ENCODE measurements around the gene VPS54. TPM values are rescaled to one million over a fixed set of nuclear protein-coding genes. Genes with fewer than 3 reads are reported as not detected.
"Not testable (repeated sequence)": the region's sequence is repeated elsewhere in the genome, so short reads cannot be mapped to it uniquely, and the experiment has no call there.

The VPS54 gene
- total RNA-seq, 1 donor from 2014 or later, result 44.3 TPM

GRCh38 chr2:63990072-63990471 lies 29.2 kb downstream of the VPS54 start:
- Histone ChIP-seq H4K20me1 (ENCODE audit: low read depth) (peaks cover 13% of the 10 kb centered on the region), H3K27me3 (no peaks in the 10 kb centered on the region), H3K27ac (no peak overlapping the region), H2AFZ (replicated peaks) (no peak overlapping the region), H3F3A (ENCODE audit: low read depth) (peaks cover 23% of the 10 kb centered on the region), H3K4me2 (no peak overlapping the region), H3K36me3 (no peaks in the 10 kb centered on the region), H3K4me3 (no peak overlapping the region), H3K4me1 (peaks cover 22% of the 10 kb centered on the region), H3K9me3 (ENCODE audit: low read depth) (no peaks in the 10 kb centered on the region), H3K9ac (no peak overlapping the region), H3K79me2 (ENCODE audit: low read depth) (peaks cover 25% of the 10 kb centered on the region)
- peaks cover 8% of the 10 kb centered on the region for H3K27me3 Mint-ChIP-seq (ENCODE audit: insufficient read depth, low read depth)
- H3K4me3 Mint-ChIP-seq, result no peak overlapping the region
- H3K36me3 Mint-ChIP-seq, result peaks cover 45% of the 10 kb centered on the region
- H3K4me1 Mint-ChIP-seq, result peaks cover 12% of the 10 kb centered on the region
- no peak for TF ChIP-seq EZH2 (IDR thresholded peaks at IDR 0.05)
- no peak for TF ChIP-seq CTCF (IDR thresholded peaks at IDR 0.05)
- no peak for TF ChIP-seq EZH2phosphoT487 (IDR thresholded peaks at IDR 0.05)
- H3K9me3 Mint-ChIP-seq, result peaks cover 42% of the 10 kb centered on the region
- DNase-seq (ENCODE audit: low spot score), result no peak
- no peak overlapping the region for H3K27ac Mint-ChIP-seq

- peaks cover 39% of the 10 kb centered on the region for H3K36me3 Mint-ChIP-seq
- not testable (repeated sequence) for H3K27ac ChIP-seq; H3K4me1 Mint-ChIP-seq; H3K4me3 ChIP-seq; H2AFZ ChIP-seq (replicated peaks); H3K4me3 Mint-ChIP-seq; H3K9me3 ChIP-seq (ENCODE audit: low read depth); H3K9ac ChIP-seq; H3K36me3 ChIP-seq; H3K27me3 Mint-ChIP-seq (ENCODE audit: insufficient read depth, low read depth); H3K27me3 ChIP-seq; H3K4me2 ChIP-seq; DNase-seq (ENCODE audit: low spot score); H3K27ac Mint-ChIP-seq
- Histone ChIP-seq H3F3A (ENCODE audit: low read depth) (peaks cover 21% of the 10 kb centered on the region), H3K4me1 (peaks cover 21% of the 10 kb centered on the region), H4K20me1 (ENCODE audit: low read depth) (peaks cover 12% of the 10 kb centered on the region), H3K79me2 (ENCODE audit: low read depth) (peaks cover 31% of the 10 kb centered on the region)
- H3K9me3 Mint-ChIP-seq, result peaks cover 34% of the 10 kb centered on the region
Observed at GRCh38 chr2:63988842-63989436, 30.3 kb downstream of the VPS54 start.

- Histone ChIP-seq H3K9ac (no peak overlapping the region), H3K4me3 (no peak overlapping the region), H3K27me3 (no peaks in the 10 kb centered on the region), H3K27ac (no peak overlapping the region), H2AFZ (replicated peaks) (no peak overlapping the region), H3K9me3 (ENCODE audit: low read depth) (no peaks in the 10 kb centered on the region), H3K79me2 (ENCODE audit: low read depth) (peaks cover 12% of the 10 kb centered on the region), H3F3A (ENCODE audit: low read depth) (no peaks in the 10 kb centered on the region), H3K36me3 (peaks cover 1% of the 10 kb centered on the region), H4K20me1 (ENCODE audit: low read depth) (no peaks in the 10 kb centered on the region), H3K4me1 (no peaks in the 10 kb centered on the region), H3K4me2 (no peak overlapping the region)
- TF ChIP-seq CTCF (IDR thresholded peaks at IDR 0.05), result no peak
- no peak for TF ChIP-seq EZH2phosphoT487 (IDR thresholded peaks at IDR 0.05)
- TF ChIP-seq EZH2 (IDR thresholded peaks at IDR 0.05), result no peak
- Mint-ChIP-seq H3K9me3 (peaks cover 15% of the 10 kb centered on the region), H3K4me3 (no peak overlapping the region), H3K36me3 (peaks cover 29% of the 10 kb centered on the region), H3K27ac (no peak overlapping the region), H3K27me3 (ENCODE audit: insufficient read depth, low read depth) (peaks cover 3% of the 10 kb centered on the region), H3K4me1 (no peaks in the 10 kb centered on the region)
- no peak for DNase-seq (ENCODE audit: low spot score)
Observed at GRCh38 chr2:63984606-63985359, 34.4 kb downstream of the VPS54 start.
